Esophagus squamous epithelium (tissue), 5 donors: Measurements from ENCODE around the gene DEAF1. TPM values are rescaled to one million over a fixed set of nuclear protein-coding genes. Genes with fewer than 3 reads are reported as not detected.

Experiments
- DNase-seq: peaks from one replicate; lab custom pipeline; 2025; lab: John Stamatoyannopoulos, UW
- H3K27ac ChIP-seq, 4 donors: fragments of 200-600 bp; sonication (generic); one replicate each; pipeline ENCODE4 v1.5.1; 2016 to 2019; ENCODE audit warnings: mild to moderate bottlenecking in 1 of 4
- H3K27me3 ChIP-seq, 4 donors: fragments of 200-600 bp; sonication (generic); 1 replicate in 3 of 4; 2 replicates in 1 of 4; pipeline versions ENCODE4 v1.5.1 to v1.6.0; 2017 to 2021; ENCODE audit warnings: antibody characterized with exemption in 1 of 4
- H3K36me3 ChIP-seq, 3 donors: fragments of 200-600 bp; sonication (generic); one replicate each; pipeline ENCODE4 v1.5.1; 2016 to 2019
- H3K4me1 ChIP-seq, 3 donors: fragments of 200-600 bp; sonication (generic); one replicate each; pipeline ENCODE4 v1.5.1; 2017 to 2019
- H3K4me3 ChIP-seq, 4 donors: fragments of 200-600 bp; sonication (generic); 1 replicate in 3 of 4; 2 replicates in 1 of 4; pipeline ENCODE4 v1.5.1; 2016 to 2019; ENCODE audit warnings: mild to moderate bottlenecking in 2 of 4, moderate library complexity in 1 of 4
- H3K9me3 ChIP-seq, 3 donors: fragments of 200-600 bp; sonication (generic); one replicate each; pipeline ENCODE4 v1.5.1; 2016 to 2019
- CTCF ChIP-seq, 6 experiments: fragments of 450-650 bp in 4 of 6; fragments of 200-600 bp in 2 of 6; sonication (generic) in 2 of 6; IDR thresholded peaks; one replicate each; pipeline ENCODE4 v1.5.1; 2016 to 2019; ENCODE audit warnings: antibody characterized with exemption in 6 of 6, mild to moderate bottlenecking in 4 of 6, moderate library complexity in 4 of 6
- POLR2A ChIP-seq, 4 donors: fragments of 450-650 bp; IDR thresholded peaks; one replicate each; pipeline ENCODE4 v1.6.1; 2017; ENCODE audit warnings: antibody characterized with exemption in 4 of 4, mild to moderate bottlenecking in 4 of 4, moderate library complexity in 3 of 4
- WGBS, 2 donors: methylation state at CpG; one replicate each; pipeline ENCODE4 v1.1.5; 2018; 5-methylcytosine and 5-hydroxymethylcytosine counted together
- intact Hi-C: fragments of 100-400 bp; cut with DNase I; formaldehyde crosslinking; loops from one replicate; pipeline ENCODE4 v1.15.0; 2022
- total RNA-seq, 4 donors: library from RNA; depleted of rRNA; stranded (reverse); fragments of >200 nt; gene quantifications; one replicate each; pipeline ENCODE4 v1.1.0, GENCODE V29; 2016
- donor health status: DM: yes; HTN: yes; CAD: no.

DEAF1 gene
- total RNA-seq, 4 donors from 2014 or later: 18.3 to 45.0 (median 25.4) TPM

- no peak overlapping the region for H3K27ac ChIP-seq
- H3K27me3 ChIP-seq: no peaks in the 10 kb centered on the region
- DNase-seq: no peak
- peaks cover 60 to 100% (median 65%) of the 10 kb centered on the region in 3 donors for H3K36me3 ChIP-seq
- WGBS, 2 donors: 86 to 88% methylated on average over 7 to 13 of the region's 30 CpGs
- no peaks in the 10 kb centered on the region for H3K9me3 ChIP-seq
- intact Hi-C loops: no loop called here
- H3K4me1 ChIP-seq: no peaks in the 10 kb centered on the region
- TF ChIP-seq CTCF (IDR thresholded peaks at IDR 0.05) (no peak), POLR2A (IDR thresholded peaks at IDR 0.05) (no peak)
- no peak overlapping the region for H3K4me3 ChIP-seq
Observed at GRCh38 chr11:598005-598680, 96.9 kb downstream of the DEAF1 start.

- H3K27ac ChIP-seq: no peak overlapping the region
- H3K36me3 ChIP-seq: peaks cover 69 to 100% (median 71%) of the 10 kb centered on the region in 3 donors
- intact Hi-C loops: no loop called here
Observed at GRCh38 chr11:597166-597725, 97.8 kb downstream of the DEAF1 start.

GRCh38 chr11:596374-596773 lies 98.6 kb downstream of the DEAF1 start:
- no peak overlapping the region for H3K4me3 ChIP-seq
- intact Hi-C loops: no loop called here
- no peak for DNase-seq
- H3K36me3 ChIP-seq: peaks cover 67 to 100% (median 68%) of the 10 kb centered on the region in 3 donors
- 80 to 100% methylated on average over 1 to 5 of the region's 10 CpGs for WGBS, 2 donors
- no peak overlapping the region for H3K27ac ChIP-seq
- no peaks in the 10 kb centered on the region for H3K27me3 ChIP-seq
- TF ChIP-seq POLR2A (IDR thresholded peaks at IDR 0.05) (no peak), CTCF (IDR thresholded peaks at IDR 0.05) (no peak)
- H3K4me1 ChIP-seq: no peaks in the 10 kb centered on the region
- H3K9me3 ChIP-seq: no peaks in the 10 kb centered on the region

More at GRCh38 chr11:597166-597725, 97.8 kb downstream of the DEAF1 start:
- Histone ChIP-seq H3K4me3 (no peak overlapping the region), H3K4me1 (no peaks in the 10 kb centered on the region), H3K27me3 (no peaks in the 10 kb centered on the region), H3K9me3 (no peaks in the 10 kb centered on the region)
- TF ChIP-seq CTCF (IDR thresholded peaks at IDR 0.05): no peak
- TF ChIP-seq POLR2A (IDR thresholded peaks at IDR 0.05): no peak
- WGBS, 2 donors: 94% methylated on average over 13 of the region's 29 CpGs; no CpG with 5 or more reads in 1 of the 2 donors
- no peak for DNase-seq

- no peak for DNase-seq
- intact Hi-C loops: no loop called here
- no peaks in the 10 kb centered on the region for H3K4me1 ChIP-seq
- no peak overlapping the region for H3K27ac ChIP-seq
- 87 to 90% methylated on average over 4 of the region's 10 CpGs for WGBS, 2 donors
- no peak overlapping the region for H3K4me3 ChIP-seq
- no peaks in the 10 kb centered on the region for H3K27me3 ChIP-seq
- TF ChIP-seq POLR2A (IDR thresholded peaks at IDR 0.05): no peak
- no peak for TF ChIP-seq CTCF (IDR thresholded peaks at IDR 0.05)
- no peaks in the 10 kb centered on the region for H3K9me3 ChIP-seq
- peaks cover 63 to 100% (median 63%) of the 10 kb centered on the region in 3 donors for H3K36me3 ChIP-seq
Observed at GRCh38 chr11:595400-595799, 99.6 kb downstream of the DEAF1 start.

Other genes starting within 250 kb of the DEAF1 start
- gene PTDSS2, start 244.9 kb downstream of the DEAF1 start, total RNA-seq: 10 to 100 TPM; 15.8 to 34.3 (median 22.8) TPM
- 100 to 1,000 TPM; 206 to 378 (median 222) TPM for gene RNH1, start 188.0 kb downstream of the DEAF1 start, total RNA-seq
- 100 to 1,000 TPM in 2 of 4 donors, 10 to 100 TPM in 2; 56.7 to 106 (median 85.2) TPM for gene HRAS, start 159.6 kb downstream of the DEAF1 start, total RNA-seq
- 1 to 10 TPM in 2 of 4 donors, under 1 TPM in 2; 0.35 to 2.3 (median 1.2) TPM for gene LRRC56, start 157.7 kb downstream of the DEAF1 start, total RNA-seq
- 1 to 10 TPM; 2.1 to 4.6 (median 3.8) TPM for gene LMNTD2, start 134.5 kb downstream of the DEAF1 start, total RNA-seq
- 10 to 100 TPM; 35.7 to 54.0 (median 44.4) TPM for gene RASSF7, start 134.3 kb downstream of the DEAF1 start, total RNA-seq
- gene PHRF1, start 118.8 kb downstream of the DEAF1 start, total RNA-seq: 10 to 100 TPM; 11.7 to 30.6 (median 24.2) TPM
- gene IRF7, start 79.3 kb downstream of the DEAF1 start, total RNA-seq: 10 to 100 TPM; 16.9 to 26.3 (median 20.2) TPM
- gene CDHR5, start 70.3 kb downstream of the DEAF1 start, total RNA-seq: not detected
- 1 to 10 TPM in 1 of 4 donors, not detected in 3; 5.3 TPM for gene SCT, start 68.0 kb downstream of the DEAF1 start, total RNA-seq
- under 1 TPM in 1 of 4 donors, not detected in 3; 0.76 TPM for gene DRD4, start 58.0 kb downstream of the DEAF1 start, total RNA-seq
- gene TMEM80, start 594 bp upstream of the DEAF1 start, total RNA-seq: 10 to 100 TPM; 16.1 to 55.3 (median 18.1) TPM
- 100 to 1,000 TPM; 163 to 367 (median 238) TPM for gene EPS8L2, start 11.0 kb upstream of the DEAF1 start, total RNA-seq
- gene TALDO1, start 52.2 kb upstream of the DEAF1 start, total RNA-seq: 100 to 1,000 TPM; 311 to 629 (median 504) TPM
- gene GATD1, start 82.3 kb upstream of the DEAF1 start, total RNA-seq: 10 to 100 TPM; 20.2 to 38.7 (median 21.6) TPM
- gene CEND1, start 94.9 kb upstream of the DEAF1 start, total RNA-seq: under 1 TPM in 1 of 4 donors, not detected in 3; 0.15 TPM
- 10 to 100 TPM in 2 of 4 donors, 1 to 10 TPM in 2; 4.0 to 14.7 (median 9.8) TPM for gene SLC25A22, start 103.1 kb upstream of the DEAF1 start, total RNA-seq
- gene PIDD1, start 110.0 kb upstream of the DEAF1 start, total RNA-seq: 10 to 100 TPM in 3 of 4 donors, 1 to 10 TPM in 1; 9.3 to 14.3 (median 10.6) TPM
- gene RPLP2, start 114.7 kb upstream of the DEAF1 start, total RNA-seq: 100 to 1,000 TPM; 232 to 871 (median 490) TPM
- 10 to 100 TPM; 14.2 to 42.7 (median 26.0) TPM for gene PNPLA2, start 123.7 kb upstream of the DEAF1 start, total RNA-seq
- 1 to 10 TPM in 3 of 4 donors, under 1 TPM in 1; 0.48 to 5.7 (median 3.5) TPM for gene CRACR2B, start 132.7 kb upstream of the DEAF1 start, total RNA-seq
- 100 to 1,000 TPM in 1 of 4 donors, 10 to 100 TPM in 3; 87.6 to 118 (median 94.0) TPM for gene CD151, start 137.7 kb upstream of the DEAF1 start, total RNA-seq
- gene POLR2L, start 147.3 kb upstream of the DEAF1 start, total RNA-seq: 10 to 100 TPM; 45.6 to 90.3 (median 64.7) TPM
- 10 to 100 TPM in 3 of 4 donors, 1 to 10 TPM in 1; 6.8 to 59.7 (median 19.0) TPM for gene TSPAN4, start 147.6 kb upstream of the DEAF1 start, total RNA-seq
- 10 to 100 TPM; 58.2 to 63.4 (median 61.3) TPM for gene CHID1, start 215.6 kb upstream of the DEAF1 start, total RNA-seq
- gene AP2A2, start 230.6 kb upstream of the DEAF1 start, total RNA-seq: 10 to 100 TPM; 19.8 to 48.6 (median 28.5) TPM